NCI-H146 treated with DMSO at 0.1 percent for 48 hours (cell line): Measurements from ENCODE around the gene TPT1.
"Not testable (repeated sequence)": the region's sequence is repeated elsewhere in the genome, so short reads cannot be mapped to it uniquely, and the experiment has no call there.

ENCODE experiments used
- DNase-seq: peaks from one replicate; lab custom pipeline; 2025; ENCODE audit not compliant: unreplicated experiment; lab: John Stamatoyannopoulos, UW

TPT1 gene

DNA sequence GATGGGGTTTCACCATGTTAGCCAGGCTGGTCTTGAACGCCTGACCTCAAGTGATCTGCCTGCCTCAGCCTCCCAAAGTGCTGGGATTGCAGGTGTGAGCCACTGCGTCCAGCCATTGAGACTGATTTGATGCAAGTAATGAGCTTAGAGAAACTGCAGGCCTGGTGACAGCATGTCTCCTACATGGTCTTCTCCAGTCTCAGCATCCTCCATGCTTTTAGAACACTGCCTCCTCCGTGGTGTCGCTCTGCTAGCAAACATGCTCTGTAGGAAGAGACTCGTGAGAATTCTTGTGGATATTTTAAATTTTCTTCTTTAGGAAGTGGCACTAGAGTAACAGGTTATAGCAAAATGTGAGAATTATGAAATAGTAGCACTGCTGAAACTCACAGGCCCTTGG is 37.1 kb downstream of the TPT1 start:
- DNase-seq: no peak

DNA sequence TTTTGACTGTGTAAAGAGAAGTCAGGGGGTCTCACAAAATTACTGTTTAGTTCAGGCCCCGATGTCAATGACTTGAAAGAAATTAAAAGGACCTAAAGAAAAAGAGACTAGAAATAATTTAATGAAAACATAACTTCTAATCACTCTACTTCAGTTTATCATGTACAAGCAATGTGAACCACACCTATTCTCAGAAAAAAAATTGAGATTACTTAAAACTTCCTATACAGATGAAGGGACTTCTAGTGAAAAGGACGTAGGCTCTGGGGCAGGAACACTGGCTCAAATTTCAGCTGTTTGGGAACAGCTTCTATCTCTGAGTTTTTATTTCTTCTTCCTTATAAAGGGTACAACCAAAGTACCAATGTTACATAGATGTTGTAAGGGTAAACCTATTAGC is 38.0 kb downstream of the TPT1 start:
- DNase-seq: no peak

- DNase-seq: no peak
Observed at GRCh38 chr13:45302507-45302906, 38.5 kb downstream of the TPT1 start.

GRCh38 chr13:45301263-45301662 is 39.7 kb downstream of the TPT1 start:
- no peak for DNase-seq

- DNase-seq: no peak
Observed at GRCh38 chr13:45300190-45300985, 40.6 kb downstream of the TPT1 start.

DNA sequence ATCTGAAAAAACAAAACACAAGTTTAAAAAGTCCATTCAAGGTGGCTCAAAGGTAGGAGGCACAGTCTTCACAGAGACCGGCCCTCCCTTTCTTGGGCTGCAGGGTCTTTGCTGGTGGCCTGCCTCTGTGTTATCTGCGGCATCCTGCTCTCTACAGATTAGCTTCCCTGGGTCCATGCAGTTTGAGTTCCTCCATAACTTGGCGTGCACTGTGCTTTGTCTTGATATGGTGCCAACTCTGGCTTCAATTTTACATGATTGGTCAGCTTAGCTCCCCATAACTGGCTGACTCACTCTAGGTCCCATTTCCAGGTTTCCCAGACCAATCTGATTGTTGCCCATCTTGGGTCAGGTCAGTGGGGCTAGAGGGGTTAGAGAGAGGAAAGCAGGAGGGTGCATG is 41.8 kb downstream of the TPT1 start:
- DNase-seq: no peak

- not testable (repeated sequence) for DNase-seq
Observed at GRCh38 chr13:45298550-45298949, 42.4 kb downstream of the TPT1 start.

DNA sequence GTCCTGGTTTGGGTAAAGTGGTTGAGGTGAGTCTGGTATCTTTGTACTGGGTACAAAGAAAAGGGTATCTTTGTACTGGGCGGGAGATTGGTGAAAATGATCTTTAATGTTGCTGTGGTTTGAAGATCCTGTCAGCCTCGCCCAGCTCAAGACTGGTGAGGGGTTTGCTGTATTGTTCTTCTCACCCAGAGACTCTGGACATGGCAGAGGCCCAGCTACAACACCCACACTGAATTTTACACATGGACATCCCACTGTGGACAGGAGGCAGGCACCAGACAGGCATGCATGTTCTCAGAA is 42.8 kb downstream of the TPT1 start:
- DNase-seq: no peak

DNA sequence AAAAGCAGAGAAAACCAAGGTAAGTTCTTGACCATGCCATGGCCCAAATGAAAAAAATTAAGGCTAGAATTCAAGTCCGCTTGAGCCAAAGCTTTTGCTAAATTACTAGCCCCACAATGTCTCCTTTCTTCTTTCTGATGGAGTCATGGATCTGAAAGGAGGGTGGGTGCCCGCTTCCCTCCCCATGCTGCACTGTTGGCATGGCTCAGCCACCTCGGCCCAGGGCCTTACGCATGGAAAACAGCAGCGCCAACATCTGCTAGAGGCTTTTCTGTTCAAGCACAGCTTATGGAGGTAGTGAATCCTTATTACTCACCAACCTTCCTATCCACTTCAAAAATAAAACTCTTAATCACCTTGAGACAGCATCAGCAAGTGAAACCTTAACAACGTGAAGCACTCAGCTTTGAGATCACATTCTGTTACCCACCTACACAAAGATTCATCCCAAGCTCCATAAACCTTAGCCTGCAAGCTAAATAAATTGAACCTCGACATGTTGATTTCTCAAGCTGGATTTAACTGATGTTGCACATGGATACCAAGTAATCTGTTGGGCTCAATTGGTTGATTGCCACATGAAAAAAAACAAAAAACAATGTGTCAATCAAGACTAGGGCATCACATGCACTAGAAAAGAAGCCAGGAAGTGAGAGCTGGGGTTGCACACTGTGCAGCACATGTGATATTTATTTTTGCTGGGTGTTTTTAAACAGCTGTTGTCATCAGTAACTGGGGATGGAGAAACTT is 43.4 kb downstream of the TPT1 start:
- DNase-seq: no peak

GRCh38 chr13:45296259-45296658 is 44.7 kb downstream of the TPT1 start:
- no peak for DNase-seq

DNA sequence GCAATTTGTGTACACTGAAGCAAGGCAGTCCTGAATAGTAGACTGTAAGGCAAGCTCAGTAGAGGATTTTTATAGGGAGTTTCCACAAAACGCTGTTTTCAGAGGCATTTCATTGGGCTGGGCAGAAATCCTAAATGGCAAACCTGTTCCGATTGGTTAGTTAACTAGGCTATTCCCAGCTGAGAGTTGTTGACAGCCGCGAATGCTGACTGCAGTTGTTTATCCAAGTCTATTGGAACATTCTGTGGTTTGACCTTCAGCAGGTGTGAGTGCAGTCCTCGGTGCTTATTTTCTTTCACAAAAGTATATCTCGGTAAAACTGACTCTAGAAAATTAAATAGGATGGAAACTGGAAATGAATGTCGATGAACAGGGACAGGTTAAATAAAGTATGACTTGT is 45.4 kb downstream of the TPT1 start:
- DNase-seq: no peak

- DNase-seq: no peak
Observed at GRCh38 chr13:45292176-45292575, 48.8 kb downstream of the TPT1 start.

DNA sequence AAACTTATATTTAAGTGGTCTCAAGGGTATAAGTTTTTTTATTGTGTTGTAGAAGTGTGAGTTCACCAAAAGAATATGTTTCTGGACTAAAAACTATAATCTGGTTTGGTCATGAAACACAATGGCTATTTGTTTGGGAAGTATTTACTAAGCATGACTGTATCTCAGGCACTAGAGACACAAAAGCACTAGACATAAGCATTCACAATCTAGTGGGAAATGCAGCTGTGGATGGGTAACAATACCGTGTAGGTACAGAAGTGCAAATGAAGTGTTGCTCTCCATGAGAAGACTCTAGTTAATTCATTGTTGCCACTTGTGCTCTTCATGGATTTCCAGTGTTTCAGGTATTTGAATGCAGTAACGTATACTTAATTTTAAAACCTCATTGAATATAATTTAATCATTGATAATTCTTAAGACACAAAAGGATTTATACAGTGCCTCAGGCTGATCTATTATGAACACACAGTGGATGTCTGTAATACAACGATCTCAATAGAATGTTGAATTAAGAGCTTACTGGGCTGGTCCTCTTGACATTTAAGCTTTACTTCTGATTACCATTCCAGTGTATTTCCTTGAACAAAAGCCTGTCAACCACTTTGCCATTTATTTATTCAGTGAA is 50.9 kb downstream of the TPT1 start:
- no peak for DNase-seq
